HG03095 (cell line): Measurements from ENCODE around the gene UHRF1.
"Not testable (repeated sequence)": the region's sequence is repeated elsewhere in the genome, so short reads cannot be mapped to it uniquely, and the experiment has no call there.

Source experiments
- ATAC-seq: cut with Tn5 transposase; IDR thresholded peaks from one replicate; pipeline ENCODE4 v1.9.1; 2021; ENCODE audit warnings: moderate library complexity; ENCODE audit not compliant: unreplicated experiment

UHRF1 gene

DNA sequence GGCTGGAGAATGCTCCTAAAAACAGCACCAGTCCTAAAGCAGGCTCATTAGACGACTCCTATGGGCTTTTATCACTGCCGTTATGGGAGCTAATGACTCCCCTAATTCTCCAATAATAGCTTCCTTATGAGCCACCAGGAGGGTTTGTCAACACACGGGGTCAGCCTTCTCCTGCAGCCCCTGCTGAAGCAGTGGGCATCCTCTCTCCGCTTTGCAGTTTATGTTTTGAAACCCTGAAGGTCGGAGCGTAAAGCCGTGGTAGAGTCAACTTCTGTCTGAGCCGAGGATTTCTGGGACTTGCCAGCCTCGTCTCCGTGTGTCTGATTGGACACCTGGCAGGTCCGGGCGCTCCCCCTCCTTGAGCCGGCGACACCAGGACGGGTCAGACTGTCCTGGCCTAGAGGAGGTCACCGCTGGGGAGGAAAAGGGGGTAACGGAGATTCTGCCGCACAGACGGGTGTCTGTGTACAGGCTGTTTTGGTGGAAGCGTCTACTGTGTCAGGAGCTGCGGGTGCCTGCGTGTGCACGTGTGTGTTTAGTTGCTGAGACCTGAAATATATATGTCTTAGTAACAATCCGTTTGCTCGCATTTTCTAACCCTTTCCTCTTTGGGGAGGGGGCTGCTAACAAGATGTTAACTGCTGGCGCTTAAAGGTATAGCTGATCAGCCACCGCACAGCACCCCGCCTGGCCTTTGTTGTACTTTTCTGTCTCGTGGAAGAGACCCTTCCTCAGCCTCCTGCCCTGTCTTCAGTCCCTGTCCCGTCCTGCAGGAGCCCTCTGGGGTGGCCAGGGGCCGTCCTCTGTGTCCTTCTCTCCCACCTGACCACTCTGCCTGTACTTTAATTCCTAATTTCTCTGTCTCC lies 61.5 kb downstream of the UHRF1 start:
- ATAC-seq, result no peak

DNA sequence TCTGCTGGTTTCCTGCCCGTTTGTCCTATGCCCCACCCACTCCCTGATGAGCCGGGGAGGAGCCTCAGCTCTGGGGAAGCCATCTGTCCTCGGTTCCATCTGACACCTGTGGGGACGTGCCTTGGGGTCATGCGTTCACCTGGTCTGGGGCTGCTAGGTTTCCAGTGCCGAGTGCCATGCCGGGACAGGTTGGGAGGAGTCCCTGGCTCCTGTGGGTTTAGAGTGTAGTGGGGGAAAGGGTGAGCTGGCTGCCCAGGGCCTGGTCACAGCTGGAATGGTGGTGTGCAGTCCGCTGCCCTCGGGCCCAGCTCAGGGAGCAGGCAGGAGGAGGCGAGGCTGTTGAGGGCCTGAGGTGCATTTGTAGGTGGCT lies 62.1 kb downstream of the UHRF1 start:
- ATAC-seq, result no peak

DNA sequence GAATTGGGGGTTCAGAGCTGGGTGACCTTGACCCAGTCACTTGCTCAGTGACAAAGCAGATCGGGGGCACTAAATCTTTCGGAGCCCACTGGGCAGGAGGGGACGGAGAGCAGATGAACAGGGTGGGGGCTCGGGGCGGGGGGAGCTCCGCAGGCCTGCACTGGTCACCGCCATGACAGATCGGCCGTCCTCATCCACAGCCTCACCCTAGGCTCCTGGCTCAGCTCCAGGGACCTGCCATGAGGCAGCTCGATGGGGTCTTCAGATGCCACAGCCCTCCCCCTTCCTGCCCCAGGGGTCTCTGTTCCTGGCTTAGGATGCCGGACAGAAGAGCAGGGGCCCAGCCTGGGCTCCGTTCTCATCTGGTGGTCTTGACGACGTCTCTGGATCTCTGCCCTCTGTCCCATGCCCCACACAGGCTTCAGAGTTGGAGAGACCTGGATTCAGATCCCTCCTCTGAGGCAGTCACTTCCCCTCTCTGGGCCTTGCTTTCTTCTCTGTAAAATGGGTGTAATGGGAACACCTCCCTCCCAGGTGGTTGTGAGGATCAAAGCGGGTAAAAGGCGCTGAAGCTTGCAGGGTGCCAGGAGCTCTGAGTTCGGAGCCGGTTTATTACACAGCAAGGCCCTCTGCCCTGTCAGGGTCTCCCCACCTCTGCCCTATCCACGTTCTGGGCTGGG lies 62.7 kb downstream of the UHRF1 start:
- ATAC-seq, result no peak

DNA sequence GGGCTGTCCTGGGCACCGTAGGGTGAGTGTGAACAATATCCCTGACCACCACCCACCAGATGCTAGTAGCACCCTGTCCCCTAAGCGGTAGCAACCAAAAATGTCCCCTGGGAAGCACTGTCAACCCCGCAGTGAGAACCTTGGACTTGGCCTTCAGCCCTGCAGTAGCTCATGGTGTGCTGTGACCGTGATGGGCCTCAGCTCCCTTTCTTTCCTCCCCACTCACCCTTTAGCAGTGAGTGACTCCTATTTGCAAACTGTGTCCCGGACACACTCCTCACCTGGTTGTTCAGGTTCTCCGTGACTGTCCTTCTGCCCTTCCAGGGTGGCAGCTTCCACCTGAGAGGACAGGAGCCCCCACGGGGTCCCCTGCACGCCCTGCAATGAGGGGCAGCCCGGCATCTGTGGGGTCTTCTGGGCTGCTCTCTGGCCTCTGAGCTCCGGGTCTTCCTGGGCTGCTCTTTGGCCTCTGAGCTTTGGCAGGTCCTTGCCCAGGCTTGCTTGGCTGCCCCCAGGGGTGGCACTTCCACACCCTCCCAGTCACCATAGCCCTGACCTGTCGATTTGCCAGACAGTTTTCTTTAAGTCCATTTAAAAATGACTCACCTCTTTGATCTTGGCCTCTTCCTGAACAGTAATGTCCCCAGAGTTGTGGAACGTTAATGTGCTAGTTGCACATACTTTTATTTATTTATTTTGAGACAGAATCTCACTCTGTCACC lies 63.4 kb downstream of the UHRF1 start:
- ATAC-seq, result no peak

DNA sequence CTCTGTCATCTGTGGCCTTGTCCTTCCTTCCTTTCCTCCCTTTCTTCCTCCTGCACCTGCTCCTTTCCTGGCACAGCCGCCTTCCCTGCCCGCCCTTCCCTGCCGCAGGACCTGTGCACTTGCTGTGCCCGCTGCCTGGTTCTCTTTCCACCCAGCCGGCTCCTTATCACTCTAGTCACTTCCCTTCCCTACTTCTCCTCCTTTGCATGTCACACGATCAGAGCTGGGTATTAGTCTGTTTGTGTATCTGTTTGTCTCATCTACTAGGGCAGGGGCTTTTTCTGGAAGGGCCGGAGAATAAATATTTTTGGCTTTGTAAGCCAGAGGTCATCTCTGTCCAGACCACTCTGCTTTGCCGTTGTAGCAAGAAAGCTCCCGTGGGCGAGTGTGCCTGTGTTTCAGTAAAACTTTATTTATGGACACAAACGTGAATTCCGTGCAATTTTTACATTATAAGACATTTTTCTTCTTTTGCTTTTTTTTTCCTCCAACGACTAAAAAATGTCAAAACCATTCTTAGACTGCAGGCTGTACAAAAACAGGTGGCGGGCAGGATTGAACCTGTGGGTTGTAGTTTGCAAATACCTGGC lies 65.7 kb downstream of the UHRF1 start:
- no peak for ATAC-seq

DNA sequence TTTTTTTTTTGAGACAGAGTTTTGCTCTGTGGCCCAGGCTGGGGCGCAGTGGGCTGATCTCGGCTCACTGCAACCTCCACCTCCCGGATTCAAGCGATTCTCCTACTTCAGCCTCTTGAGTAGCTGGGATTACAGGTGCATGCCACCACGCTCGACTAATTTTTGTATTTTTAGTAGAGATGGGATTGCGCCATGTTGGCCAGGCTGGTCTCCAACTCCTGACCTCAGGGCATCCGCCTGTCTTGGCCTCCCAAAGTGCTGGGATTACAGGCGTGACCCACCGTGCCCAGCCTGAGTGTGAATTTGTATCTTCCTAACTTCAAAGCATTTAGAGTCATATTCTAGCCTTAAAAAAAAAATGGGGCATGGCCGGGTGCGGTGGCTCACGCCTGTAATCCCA lies 66.3 kb downstream of the UHRF1 start:
- not testable (repeated sequence) for ATAC-seq

DNA sequence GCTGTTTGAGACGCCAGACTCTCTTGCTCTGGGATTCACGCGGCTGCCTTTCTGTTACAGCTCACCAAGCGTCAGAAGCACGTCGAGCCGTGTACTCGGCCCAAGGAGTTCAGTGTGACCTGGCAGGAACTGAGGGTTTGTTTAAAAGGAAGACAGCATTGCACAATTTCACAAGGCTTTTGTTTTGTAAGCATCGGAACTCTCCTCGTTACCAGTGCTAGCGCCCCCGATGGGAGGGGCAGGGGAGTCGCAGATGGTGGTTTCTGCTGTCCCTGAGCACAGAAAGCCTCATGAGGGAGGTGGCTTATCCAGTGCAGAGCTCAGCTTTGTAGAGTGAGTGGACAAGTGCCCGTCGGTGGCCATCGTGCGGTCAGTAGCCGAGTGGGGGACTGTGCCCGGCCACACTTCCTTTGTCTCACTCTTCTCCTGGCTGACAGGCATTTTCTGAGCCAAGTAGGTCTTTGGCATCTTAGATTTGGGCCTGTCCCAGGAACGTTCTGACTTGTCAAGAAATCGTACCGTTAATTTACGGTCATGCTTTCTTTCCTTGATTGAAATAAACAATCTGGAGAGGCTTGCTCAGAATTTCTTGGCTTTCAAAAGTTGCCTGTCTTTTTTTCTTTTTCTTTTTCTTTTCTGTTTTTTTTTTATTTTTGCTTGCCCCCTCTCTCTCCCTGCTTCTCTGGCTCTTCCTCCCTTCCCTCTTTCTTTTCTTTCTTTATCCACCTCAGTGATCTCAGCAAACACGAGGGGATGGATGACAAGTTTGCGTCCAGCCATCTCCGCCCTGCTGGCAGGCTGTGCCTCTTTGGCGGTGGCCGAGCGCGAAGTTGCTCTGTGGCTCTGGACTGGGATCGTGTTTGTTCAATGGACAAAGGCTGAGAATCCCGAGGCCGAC lies 67.3 kb downstream of the UHRF1 start:
- ATAC-seq, result no peak

DNA sequence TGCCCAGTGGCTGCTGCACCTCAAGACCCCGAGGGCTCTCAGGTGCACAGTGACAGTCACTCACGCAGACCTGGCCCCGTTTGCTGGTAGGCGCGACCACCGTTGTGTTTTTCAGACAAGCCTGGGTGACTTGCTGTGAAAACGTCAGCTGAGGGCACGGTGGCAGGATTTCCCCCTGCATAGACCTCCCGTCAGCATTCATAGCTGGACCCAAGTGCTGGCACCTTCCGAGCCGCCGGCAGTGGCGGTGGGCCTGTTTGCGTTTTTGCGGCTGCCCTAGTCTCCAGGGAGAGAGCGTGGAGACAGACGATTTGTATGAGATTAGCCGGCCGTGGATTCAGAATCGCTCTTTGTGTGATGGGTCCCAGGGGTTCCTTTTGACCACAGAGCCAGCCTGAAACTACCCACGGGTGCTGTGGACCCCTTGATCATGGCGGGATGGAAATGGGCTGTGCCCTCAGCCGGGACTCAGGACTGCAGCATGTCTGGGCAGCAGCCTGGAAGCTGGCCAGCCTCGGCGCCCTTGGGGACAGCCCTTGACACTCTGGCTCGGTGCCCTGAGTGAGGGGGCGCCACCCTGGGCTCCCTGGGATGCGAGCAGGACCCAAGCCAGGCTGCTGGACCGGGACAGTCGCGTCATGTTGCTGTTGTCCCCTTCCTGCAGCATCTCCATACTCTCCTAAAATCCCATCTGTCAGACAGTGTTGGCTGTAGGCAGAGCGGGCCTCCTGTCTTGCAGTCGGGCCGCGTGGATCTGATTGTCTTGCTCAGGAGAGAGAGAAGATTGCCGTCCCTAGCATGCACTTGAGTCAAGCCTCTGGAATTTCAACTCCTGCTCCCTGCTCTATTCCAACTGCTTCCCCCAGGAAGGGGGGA lies 68.2 kb downstream of the UHRF1 start:
- no peak for ATAC-seq

DNA sequence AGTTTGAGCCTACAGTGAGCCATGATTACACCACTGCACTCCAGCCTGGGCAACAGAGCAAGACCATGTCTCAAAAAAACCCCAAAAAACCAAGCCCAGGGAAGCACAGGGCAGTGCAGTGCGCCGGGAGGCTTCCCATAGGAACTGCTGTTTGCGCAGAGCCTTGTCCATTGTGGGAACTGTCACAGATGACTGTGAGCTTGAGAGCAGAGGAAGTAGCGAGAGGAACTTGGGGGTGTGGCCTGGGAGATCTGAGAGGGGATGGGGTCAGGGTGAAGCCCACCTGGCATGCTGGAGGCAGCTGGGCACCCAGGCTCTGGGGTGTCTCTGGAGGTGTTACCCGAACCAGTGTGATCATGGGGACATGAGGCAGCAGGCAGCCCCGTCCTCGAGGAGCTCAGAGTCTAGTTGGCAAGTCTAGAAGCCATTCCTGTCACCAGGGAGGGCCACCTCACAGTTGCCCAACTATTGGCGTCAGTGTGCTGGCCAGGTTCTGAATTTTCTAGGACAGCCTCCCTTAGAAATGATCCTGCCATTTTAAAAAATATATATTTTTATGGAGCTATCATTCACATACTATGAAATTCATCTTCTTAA lies 70.0 kb downstream of the UHRF1 start:
- no peak for ATAC-seq

DNA sequence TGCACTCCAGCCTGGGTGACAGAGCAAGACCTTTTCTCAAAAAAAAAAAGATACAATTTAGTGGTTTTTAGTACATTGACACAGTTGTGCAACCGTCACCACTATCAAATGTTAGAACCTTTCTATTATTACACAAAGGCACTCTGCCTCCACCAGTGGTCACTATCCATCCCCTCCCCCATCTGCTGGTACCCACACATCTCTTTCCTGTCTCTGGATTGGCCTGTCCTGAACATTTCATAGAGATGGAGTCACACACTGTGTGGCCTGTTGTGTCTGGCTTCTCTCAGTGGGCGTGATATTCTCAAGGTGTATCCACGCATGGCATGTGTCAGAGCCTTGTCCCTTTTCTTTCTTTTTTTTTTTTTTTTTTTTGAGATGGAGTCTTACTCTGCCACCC lies 70.8 kb downstream of the UHRF1 start:
- no peak for ATAC-seq

DNA sequence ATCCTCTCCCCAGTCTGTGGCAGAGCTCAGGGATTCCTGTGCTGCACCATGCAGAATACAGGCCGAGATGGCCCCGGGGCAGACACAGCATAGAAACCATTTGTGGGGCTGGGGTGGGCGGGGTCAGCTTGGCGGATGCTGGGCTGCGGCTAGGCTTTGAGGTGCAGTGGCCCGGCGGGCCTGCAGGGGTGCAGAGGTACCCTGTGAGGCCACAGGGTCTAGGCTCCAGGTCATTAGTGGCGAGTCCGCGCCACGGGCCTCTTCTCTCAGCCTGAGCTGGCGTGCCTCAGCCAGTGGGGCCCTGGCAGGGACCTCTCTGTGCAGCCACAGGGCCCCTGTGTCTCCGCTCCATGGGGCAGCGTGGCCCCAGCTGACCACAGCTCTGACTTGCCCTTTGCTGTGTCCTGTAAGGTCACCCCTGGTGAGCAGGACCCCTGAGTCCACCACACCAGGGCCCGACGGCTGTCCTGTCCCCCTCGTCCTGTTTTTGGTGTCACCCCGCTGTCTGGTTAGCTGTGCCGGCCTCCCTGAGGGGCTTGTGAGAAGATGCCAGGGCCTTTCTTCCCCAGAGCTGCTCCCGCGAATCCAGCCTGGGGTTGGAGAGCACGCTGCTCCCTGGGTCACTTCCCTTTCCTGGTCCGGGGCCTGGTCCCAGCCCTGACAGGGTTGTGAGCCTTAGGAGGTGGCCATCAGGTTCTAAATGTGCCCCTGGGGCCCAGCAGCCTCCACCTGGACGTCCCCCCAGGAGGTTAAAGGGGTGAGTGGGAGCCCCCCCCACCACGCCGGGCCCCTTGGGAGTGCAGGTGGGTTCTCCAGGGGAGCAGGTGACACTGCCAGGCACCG lies 71.8 kb downstream of the UHRF1 start:
- no peak for ATAC-seq

DNA sequence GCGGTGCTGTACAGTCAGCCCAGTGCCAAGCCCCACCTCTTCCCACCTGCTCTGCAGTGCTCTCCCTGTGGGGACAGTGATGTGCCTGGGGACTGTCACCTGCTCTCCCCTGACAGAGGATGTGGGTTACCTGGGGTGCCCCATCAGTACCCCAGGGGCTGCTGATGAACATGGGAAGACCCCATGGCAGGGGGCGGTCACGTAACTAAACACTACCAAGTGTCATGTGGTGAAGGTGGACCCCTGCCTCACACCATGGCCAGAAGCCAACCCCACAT lies 72.3 kb downstream of the UHRF1 start:
- no peak for ATAC-seq

DNA sequence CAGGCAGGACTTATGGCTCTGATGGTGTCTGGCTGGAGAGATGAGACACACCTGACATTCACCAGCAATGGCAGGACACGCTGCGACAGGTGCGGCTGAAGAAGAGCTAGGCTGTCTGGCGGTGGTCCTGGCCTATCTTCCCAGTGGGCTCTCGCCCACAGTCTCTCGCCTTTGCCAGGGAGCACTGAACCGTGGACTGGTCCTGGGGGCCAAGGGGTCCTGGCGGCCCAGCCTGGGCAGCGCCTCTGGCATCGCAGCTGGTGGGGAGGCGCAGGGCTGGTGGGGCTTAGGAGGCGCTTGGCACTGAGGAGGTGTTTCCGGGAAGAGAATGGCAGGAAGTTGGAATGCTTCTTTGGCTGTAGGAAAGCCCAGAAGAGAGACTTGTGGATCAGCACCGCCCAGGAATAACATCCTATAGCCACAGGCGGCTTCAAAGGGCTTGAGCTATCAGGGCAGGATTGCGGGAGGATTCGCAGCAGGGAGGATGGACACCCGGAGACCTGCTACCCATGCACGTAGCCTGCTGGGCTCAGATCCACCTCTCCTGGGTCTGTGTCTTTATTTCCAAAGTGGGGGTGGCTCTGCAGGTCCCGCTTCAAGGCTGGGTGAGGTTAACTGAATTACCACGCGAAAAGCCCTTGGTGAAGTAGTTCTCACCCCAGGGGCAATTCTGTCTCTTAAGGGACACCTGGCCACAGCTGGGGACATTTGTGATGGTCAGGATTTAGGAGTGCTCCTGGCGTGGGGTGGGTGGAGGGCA lies 74.2 kb downstream of the UHRF1 start:
- ATAC-seq, result no peak

DNA sequence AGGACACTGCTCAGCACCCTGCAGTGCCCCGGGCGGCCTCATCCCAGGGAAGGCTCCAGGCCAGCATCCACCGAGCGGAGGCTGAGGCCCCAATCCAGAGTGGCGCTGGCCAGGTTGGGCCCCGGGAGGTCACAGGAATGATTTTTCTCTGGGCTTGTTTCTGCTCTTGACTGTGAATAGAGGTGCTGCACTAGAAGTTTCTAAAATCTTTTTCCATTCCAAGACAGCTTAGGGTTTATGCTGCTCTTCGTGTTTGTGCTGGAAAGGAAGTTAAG lies 74.7 kb downstream of the UHRF1 start:
- ATAC-seq, result no peak

DNA sequence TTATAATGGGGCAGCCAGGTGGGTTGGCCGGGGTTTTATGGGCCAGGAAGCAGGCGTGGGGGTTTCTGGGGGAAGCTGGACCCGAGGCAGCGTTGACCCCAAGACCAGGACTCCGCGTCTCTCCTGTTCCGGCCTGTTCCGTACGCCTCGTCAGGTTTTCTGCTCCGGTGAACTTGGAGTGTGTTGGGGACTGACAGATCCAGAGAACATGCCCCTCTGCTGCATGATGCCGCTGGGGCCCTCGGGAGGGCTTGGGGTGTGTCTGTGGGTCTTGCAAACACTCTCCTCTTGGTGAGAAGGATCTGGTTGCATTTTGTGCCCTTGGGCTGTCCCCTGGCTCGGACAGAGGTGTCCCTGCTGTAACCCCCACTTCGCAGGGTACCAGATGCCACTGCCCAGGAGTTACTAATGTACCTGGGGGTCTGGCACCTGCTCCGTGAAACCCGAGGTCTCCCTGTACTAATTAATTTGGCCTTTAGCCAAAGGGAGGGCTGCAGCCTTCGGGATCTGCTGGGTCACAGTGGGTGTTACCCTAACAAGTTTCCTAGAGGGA lies 75.2 kb downstream of the UHRF1 start:
- ATAC-seq, result no peak

DNA sequence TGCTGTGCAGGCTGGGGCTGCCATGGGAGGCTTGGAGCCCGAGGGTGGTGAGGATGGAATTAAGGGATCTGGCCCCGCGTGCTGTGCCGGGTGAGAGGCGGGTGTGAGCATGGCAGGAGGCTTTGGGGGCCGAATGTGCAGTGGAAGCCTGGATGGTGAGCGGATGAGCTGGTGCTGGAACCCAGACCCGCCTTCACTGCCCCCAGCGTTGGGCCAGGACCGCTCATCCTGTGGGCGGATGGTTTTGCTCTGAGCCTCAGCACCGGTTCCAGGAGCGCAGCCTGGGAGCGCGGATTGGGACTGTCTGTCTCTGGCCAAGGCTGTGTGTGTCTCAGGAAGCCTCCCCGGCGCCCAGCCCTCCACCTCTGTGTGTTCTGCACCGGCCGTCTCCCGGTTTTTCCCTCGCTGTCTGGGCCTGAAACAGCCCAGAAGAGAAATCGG lies 76.3 kb downstream of the UHRF1 start:
- ATAC-seq, result no peak

DNA sequence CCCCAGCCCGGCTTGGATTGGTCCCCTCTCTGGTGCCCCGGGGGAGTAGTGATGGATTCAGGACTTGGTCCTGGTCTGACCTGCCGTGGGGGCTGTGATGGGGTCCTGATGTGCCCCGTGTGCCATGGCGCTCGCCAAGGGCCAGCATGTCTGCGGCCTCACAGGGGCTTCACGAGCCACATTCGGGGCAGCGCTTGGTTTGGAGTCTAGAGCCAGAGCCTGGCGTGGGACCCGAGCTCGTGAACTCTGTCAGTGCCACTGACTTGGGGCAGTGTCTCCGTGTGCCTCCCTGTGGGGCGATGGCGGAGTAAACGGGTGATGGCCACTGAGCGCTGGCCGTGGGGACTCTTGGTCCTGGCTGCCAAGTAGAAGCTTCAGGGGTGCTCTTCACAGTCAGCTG lies 76.8 kb downstream of the UHRF1 start:
- no peak for ATAC-seq

DNA sequence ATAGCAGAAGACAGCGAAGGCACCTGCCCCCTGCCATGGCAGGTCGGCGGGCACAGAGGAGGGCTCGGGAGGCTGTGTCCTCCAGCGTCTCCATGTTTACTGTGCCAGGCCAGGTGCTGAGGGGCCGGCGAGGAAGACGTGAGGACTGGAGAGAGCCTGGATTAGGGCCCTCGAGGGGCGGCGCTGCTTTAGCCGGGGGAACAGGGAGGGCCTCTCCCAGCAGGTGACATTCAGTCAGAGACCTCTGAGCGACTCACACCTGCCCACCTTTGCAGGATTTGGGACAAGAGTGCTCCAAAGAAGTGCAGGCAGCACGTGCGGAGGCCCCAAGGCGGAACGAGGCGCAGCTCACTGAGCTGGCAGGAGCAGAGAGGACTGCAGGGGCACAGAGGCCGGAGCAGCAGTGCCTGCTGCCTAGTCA lies 77.2 kb downstream of the UHRF1 start:
- ATAC-seq, result no peak
